ENCODE measurements around the gene ZNF335.

Gene ZNF335

GRCh38 chr20:45921337-45922189 lies 50.4 kb downstream of the ZNF335 start:
- DNase-seq (ENCODE audit: low spot score): no peak
- in situ Hi-C loops (cut with MboI; ENCODE audit: low pct_unique_long_range_greater_than_20kb, low sequenced_read_pairs, unreplicated experiment): no loop called here
- no peak for TF ChIP-seq CTCF (IDR thresholded peaks at IDR 0.05; ENCODE audit: extremely low read depth, insufficient read depth, missing control alignments)

DNA sequence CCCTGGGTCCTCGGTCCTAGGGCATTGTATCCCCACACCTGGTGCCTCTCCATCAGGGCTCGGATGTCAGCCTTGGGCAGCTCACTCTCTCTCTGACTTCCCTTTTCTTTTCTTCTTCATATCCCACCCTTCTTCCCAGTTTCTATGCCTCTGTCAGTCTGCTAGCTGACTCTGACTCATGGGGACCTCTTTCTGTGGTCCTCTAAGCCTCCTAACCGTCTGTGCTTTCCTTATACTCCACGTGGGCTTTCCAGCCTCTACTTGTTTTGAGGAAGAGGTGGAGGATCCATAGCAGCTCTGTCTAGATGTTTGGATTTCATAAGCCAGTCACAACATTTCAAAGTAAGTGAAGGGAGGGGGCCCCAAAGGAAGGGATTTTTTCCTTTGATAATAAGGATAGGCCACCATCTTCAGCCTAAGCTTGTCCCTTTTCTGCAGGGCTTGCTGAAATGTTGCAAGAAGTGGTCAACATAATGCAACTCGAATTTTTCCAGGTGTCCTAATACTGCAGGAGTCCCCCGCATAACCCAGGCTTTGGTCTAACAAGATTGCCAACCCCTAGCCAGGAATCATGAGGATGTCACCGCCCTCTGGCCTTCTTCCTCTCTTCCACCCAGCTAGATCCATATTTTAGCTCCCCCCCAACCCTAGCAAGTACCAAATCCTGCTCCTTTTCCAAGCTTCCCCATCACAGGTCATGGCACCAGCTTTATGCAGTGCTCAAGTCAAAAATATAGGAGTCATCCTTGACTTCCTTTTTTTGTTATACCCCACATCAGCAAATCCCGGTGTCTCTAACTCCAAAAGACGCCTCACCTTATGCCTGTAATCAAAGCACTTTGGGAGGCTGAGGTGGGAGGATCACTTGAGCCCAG lies 51.3 kb downstream of the ZNF335 start:
- in situ Hi-C loops (cut with MboI; ENCODE audit: low pct_unique_long_range_greater_than_20kb, low sequenced_read_pairs, unreplicated experiment): no loop called here
- no peak for DNase-seq (ENCODE audit: low spot score)
- no peak for TF ChIP-seq CTCF (IDR thresholded peaks at IDR 0.05; ENCODE audit: extremely low read depth, insufficient read depth, missing control alignments)

- in situ Hi-C loops (cut with MboI; ENCODE audit: low pct_unique_long_range_greater_than_20kb, low sequenced_read_pairs, unreplicated experiment): no loop called here
- no peak for TF ChIP-seq CTCF (IDR thresholded peaks at IDR 0.05; ENCODE audit: extremely low read depth, insufficient read depth, missing control alignments)
- DNase-seq (ENCODE audit: low spot score): no peak
These were observed 52.2 kb downstream of the ZNF335 start for GRCh38 chr20:45919542-45920399.

GRCh38 chr20:45918779-45919537 lies 53.0 kb downstream of the ZNF335 start:
- in situ Hi-C loops (cut with MboI; ENCODE audit: low pct_unique_long_range_greater_than_20kb, low sequenced_read_pairs, unreplicated experiment): no loop called here
- no peak for DNase-seq (ENCODE audit: low spot score)
- TF ChIP-seq CTCF (IDR thresholded peaks at IDR 0.05; ENCODE audit: extremely low read depth, insufficient read depth, missing control alignments): no peak

DNA sequence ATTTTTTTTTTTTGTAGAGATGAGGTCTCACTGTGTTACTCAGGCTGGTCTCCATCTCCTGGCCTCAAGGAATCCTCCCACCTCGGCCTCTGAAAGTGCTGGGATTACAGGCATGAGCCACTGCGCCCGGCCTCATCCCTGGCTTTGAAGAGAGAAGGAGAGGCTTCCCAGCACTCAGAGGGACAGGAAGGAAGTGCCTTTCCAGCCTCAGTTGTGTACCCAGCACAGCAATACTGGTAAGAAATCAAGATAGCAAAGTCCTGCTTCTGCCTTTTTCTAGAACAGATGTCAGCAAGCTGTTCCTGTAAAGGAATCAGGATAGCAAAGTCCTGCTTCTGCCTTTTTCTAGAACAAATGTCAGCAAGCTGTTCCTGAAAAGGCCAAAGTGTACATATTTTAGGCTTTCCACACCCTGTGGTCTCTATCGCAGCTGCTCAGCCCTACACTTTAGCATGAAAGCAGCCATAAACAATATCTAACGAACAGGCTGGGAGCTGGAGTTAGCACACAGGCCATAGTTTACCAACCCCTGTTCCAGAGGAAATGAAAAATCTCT lies 53.7 kb downstream of the ZNF335 start:
- in situ Hi-C loops (cut with MboI; ENCODE audit: low pct_unique_long_range_greater_than_20kb, low sequenced_read_pairs, unreplicated experiment): no loop called here
- no peak for DNase-seq (ENCODE audit: low spot score)

More for the DNA sequence above, 53.7 kb downstream of the ZNF335 start:
- TF ChIP-seq CTCF (IDR thresholded peaks at IDR 0.05; ENCODE audit: extremely low read depth, insufficient read depth, missing control alignments): no peak
